Fibroblast of skin of abdomen (primary cell): ENCODE measurements around the gene TAF11.
A peak's percentile ranks its signal among the peaks of the same experiment; 100 is the strongest.
"Not testable (repeated sequence)": the region's sequence is repeated elsewhere in the genome, so short reads cannot be mapped to it uniquely, and the experiment has no call there.

Experiments used
- DNase-seq: peaks from one replicate; pipeline ENCODE4 v3.0.0-alpha.2; 2013

TAF11 gene

DNA sequence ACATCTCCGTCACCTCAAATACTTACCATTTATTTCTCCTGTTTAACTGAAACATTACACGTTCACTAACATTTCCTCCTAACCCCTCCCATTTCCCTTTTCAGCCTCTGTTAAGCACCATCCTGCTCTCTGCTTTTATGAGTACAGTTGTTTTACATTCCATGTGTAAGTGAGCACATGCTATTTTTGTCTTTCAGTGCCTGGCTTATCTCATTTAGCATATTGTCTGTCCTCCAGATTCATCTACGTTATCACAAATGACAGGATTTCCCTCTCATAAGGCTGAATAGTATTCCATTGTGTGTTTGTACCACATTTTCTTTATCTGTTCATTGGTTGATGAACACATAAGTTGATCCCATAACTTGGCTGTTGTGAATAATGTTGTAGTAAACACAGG is 22.7 kb downstream of the TAF11 start:
- DNase-seq = no peak

DNA sequence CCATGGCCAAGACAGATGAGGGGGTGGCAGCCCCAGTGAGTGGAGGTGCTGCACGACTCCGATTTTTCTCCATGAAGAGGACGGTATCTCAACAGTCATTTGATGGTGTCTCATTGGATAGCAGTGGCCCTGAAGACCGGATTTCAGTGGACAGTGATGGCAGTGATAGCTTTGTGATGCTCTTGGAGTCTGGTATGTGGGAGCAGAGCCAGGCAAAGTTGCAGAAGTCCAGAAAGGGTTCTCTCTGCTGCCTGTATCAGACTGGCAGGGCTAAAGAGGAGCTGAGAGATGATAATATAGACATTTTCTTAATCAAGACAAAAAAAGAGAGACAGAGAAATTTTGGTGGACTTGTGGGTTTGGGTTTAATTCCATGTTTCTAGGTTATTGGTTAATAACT is 23.8 kb downstream of the TAF11 start:
- DNase-seq = no peak

DNA sequence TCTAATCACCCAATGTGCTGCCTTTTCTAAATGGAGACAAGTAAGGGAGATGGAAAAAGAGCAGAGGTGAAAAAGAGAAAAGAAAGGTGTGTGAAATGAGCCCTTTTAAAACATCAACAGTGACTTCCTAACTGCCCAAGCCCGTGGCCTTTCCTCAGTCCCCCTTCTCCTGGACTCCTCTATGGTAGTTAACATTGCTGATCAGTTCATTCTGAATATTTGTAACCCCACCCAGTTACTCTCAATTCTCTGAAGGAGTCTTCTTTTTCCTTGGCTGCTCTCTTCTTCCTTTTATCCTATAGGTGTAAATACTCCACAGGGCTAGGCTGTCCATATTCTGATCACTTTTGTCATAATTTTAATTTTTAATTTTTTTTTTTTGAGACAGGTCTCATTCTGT is 27.1 kb downstream of the TAF11 start:
- no peak for DNase-seq

DNA sequence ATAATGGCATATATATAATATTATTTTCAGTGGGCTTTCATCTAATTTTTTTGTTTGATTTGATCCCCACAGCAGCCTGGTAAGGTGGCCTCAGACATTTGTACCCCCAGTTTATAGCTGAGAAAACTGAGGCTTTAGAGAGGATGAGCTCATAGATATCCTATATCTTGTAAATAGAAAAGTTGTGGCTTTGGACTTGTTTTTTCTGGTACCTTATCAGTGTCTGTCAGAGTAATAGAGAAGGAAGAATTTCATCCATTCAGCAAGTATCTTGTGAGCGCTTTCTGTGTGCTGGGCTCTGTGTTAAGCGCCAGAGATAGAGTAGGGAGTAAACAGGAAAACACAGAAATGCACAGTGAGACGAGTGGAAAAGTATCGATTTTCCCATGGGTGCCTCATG is 27.9 kb downstream of the TAF11 start:
- no peak for DNase-seq

DNA sequence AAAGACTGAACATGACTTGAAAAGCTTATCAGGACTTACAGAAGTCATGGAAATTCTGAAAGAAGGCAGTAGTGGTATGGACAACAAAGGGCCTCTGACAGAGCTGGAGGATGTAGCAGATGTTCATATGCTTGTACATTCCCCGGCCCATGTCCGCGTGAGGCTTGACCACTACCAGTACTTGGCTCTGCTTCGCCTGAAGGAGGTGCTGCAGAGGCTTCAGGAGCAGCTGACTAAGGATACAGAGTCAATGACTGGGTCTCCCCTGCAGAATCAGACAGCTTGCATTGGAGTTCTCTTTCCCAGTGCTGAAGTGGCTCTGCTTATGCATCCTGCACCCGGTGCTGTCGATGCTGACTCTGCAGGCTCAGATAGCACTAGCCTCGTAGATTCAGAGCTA is 29.2 kb downstream of the TAF11 start:
- DNase-seq = no peak

DNA sequence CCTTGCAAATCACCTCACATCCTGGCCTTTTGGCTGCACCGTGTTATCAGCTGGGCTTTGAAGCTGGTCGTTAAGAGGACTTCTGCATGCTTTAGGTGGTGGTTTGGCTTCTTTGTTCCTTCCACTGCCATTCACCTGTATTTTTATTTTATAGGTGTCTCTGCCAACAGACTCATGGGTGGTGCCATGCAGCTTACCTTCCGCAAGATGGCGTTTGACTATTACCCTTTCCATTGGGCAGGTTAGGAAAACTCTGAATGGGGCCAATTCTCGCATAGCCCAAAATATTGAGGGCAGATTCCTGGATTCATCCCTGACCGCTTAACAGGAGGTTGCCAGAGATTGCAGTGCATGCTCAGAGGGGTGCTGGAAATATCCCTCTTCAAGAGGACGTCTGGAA is 32.4 kb downstream of the TAF11 start:
- DNase-seq = no peak

DNA sequence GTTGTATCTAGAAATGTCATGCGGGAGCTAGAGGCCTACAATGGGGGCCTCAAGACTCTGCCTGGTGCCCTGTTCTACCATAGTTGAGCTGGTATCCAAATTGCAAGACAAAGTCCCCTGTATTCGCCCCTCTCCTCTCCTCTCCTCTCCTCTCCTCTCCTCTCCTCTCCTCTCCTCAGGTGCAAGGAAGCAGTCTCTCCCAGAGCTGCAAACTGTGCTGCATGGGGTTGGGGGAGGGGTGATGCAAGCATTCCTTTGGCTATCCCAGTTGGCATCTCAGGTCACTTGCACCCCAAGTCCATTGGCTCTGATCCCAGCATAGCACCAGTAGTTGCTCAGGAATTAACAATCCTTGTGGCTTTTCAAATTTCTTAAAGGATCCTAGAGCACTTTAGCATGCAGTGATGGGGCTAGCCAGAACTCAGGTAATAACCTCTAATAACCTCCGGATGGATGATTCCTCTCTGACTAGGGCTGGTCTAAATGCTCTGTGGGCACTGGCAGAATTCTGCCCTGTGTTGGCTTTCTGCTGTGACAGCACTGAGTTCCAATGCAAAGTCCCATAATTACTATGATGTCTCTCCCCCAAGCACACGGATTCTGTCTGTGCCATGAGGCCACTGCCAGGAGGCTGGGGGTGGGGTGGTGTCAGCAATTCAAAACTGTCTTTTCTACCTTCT is 35.3 kb downstream of the TAF11 start:
- no peak for DNase-seq

DNA sequence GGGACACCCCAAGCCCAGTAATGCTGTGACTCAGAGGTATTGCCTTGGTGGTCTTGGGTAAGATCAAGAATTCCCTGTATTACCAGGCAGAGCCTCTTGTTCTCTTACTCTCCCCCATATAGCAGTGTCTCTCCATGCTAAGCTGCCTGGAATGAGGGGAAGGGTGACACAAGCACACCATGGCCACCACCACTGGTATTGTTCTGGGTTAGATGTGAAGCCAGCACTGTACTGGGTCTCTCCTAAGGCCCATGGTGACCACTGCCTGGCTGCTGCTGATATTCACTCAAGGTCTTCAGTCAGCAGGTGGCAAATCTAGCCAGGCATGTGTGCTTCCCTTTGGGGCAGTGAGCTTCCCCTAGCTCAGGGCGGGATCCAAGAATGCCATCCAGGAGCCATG is 36.5 kb downstream of the TAF11 start:
- DNase-seq = no peak

DNA sequence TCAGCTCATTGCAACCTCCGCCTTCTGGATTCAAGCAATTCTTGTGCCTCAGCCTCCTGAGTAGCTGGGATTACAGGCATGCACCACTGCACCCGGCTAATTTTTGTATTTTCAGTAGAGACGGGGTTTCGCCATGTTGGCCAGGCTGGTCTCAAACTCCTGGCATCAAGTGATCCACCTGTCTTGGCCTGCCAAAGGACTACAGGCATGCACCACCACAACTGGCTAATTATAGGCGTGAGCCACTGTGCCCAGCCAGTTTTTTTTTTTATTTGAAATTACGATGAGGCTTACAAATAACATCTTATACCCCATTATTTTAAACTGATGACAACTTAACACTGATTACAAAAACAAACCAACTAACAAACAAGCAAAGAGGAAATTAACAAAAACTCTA is 38.8 kb downstream of the TAF11 start:
- not testable (repeated sequence) for DNase-seq

DNA sequence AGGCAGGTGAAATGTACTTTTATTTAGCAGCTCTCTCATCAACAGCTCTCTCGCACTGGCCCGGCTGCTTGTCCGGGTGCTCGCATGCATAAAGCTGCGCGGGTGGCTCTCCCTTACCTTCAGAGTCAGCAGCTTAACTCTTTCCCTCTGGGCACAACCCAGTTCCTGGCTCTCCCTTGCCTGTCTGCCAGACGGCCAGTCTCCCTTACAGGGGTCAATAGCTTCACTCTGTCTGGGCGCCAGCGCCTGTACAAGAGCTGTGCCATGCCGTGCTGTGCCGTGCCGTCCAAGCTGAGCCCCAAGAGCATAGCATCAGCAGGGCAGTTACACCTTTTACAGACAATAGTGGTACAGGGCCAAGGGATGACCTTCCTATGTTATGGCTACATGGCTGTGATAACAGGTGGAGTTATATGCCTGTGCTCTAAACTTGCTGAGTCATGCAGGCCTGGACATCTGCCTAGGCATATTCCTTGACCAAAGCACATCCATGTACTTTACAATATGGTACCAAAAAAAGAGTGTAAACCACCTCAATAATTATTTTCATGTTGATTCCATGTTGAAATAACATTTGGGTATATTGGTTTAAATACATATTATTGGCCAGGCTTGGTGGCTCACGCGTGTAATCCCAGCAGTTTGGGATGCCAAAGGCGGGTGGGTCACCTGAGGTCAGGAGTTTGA is 48.0 kb downstream of the TAF11 start:
- DNase-seq = no peak

DNA sequence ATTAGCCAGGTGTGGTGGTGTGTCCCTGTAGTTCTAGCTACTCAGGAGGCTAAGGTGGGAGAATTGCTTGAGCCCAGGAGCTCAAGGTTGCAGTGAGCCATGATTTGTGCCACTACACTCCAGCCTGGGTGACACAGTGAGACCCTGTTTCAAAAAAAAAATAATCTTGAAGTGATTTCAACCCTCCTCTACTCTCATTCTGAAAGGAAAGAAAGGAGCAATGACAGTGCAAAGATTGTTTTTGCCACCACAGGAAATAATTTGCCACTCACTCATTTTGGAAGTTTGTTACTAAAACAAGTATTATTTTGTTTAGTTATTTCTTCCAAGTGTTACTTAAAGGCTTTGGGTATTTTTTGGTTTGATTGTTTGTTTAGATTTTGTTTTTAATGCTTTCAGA is 50.3 kb downstream of the TAF11 start:
- DNase-seq = no peak

DNA sequence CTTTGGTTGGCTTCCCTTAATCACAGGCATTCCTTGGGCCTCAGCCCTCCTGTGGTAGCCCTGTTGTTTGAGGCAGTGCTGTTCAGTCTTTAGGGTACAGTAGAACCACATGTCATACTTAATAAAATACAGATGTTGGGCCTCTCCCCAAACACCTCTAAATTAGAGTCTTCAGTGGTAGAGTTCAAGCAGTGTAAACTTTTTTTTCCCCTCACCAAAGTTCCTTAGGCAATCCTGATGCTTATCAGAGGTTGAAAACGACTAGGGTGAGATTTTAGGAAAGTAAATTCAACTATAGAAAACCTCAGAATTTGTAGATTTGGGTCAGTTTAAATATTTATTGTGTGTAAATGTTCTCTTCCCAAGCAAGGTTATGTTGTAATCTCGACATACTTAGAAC is 51.4 kb downstream of the TAF11 start:
- DNase-seq = peak; percentile 5

DNA sequence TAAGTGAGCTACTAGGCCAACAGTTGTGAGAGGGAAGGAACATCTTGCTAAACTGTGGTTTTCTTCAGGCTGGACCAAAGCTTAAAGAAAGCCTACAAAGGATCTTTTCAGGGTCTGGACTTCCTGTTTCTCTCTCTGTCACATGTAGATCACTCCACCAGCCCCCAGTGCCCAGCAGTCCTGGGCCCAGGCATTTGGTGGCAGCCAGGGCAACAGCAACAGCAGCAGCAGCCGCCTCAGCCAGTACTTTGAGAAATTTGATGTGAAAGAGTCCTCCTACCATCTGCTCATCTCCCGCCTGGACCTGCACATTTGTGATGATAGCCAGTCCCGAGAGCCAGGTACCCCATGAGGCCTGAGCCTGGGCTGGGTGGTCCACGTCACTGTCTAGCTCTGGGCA is 51.8 kb downstream of the TAF11 start:
- no peak for DNase-seq

DNA sequence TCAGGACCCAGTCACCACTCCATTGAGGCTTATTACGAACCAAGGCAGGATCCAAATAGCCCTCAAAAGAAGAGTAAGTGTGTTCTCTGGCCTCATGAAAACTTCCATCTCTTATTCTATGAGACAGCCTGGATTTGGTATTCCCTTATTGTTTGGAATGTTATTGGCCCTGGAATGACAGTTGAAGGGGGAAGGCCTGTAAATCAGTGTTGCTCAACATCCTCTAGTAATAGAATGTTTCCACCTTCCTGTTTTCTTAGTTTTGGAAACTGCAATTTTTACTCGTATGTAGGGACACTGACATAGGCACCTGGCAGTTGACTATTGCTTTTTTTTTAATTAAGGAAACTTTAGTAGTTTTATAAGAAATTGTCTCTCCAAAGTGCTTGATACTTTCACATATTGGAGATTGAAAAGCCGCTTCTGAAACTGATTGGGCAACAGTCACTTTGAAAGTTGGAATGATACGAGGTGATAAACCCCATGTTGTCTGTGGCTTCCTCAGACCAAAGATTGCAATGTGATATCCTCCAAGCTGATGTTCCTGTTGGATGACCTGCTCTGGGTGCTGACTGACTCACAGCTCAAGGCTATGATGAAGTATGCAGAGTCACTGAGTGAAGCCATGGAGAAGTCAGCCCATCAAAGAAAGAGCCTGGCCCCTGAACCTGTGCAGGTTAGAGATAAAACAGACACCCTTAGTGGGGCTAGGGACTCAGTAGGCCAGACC is 52.9 kb downstream of the TAF11 start:
- DNase-seq = peak; percentile 23

DNA sequence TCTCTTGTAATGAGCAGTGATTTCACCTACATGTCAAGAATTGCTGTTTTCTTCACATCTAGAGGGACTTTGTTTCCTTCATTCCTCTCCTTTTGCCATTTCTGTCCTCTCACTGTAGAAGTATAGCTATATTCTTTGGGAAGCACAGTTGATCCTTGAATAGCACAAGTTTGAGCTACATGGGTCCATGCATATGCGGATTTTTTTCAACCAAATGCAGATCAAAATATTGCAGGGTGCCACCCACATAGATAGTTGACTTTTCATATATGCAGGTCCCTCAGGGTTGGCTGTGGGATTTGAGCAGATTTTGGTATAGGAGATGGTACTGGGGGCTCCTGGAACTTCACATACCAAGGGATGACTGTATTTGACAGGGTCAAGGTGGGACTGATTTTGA is 54.9 kb downstream of the TAF11 start:
- no peak for DNase-seq

DNA sequence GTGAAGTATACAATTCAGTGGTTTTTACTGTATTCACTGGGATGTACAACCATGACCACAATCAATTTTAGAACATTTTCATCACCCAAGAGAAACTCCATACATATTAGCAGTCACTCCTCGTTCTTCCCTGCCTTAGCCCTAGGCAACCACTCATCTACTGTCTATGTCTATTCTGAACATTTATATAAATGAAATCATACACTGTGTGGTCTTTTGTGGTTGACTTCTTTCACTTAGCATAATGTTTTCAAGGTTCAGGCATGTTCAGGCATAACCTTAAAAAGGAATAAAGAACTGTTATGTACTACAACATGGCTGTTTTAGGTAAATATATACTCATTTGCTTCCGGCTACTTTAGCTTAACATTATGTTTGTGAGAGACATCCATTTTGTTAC is 58.7 kb downstream of the TAF11 start:
- DNase-seq = no peak
